WTC11 (cell line): ENCODE data around the gene ZNF292.
"Not testable (repeated sequence)": the region's sequence is repeated elsewhere in the genome, so short reads cannot be mapped to it uniquely, and the experiment has no call there.

ENCODE experiments used
- SMAD3 ChIP-seq: sonication (generic); formaldehyde crosslinking; IDR thresholded peaks from 2 replicates; pipeline ENCODE4 v1.8.0; 2022; ENCODE audit warnings: missing genetic modification reagents, mild to moderate bottlenecking, borderline replicate concordance
- TF ChIP-seq, protein P1 (sequence below): sonication (generic); formaldehyde crosslinking; IDR thresholded peaks from 2 replicates; pipeline ENCODE4 v1.8.1; 2023; ENCODE audit warnings: mild to moderate bottlenecking, missing genetic modification reagents, borderline replicate concordance

DNA sequence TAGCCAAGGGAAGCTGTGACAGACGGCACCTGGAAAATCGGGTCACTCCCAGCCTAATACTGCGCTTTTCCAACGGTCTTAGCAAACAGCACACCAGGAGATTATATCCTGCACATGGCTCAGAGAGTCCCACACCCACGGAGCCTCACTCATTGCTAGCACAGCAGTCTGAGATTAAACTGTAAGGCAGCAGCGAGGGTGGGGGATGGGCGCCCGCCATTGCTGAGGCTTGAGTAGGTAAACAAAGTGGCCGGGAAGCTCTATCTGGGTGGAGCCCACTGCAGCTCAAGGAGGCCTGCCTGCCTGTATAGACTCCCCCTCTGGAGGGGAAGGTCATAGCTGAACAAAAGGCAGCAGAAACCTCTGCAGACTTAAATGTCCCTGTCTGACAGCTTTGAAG is 145.9 kb downstream of the ZNF292 start:
- TF ChIP-seq, protein P1, sequence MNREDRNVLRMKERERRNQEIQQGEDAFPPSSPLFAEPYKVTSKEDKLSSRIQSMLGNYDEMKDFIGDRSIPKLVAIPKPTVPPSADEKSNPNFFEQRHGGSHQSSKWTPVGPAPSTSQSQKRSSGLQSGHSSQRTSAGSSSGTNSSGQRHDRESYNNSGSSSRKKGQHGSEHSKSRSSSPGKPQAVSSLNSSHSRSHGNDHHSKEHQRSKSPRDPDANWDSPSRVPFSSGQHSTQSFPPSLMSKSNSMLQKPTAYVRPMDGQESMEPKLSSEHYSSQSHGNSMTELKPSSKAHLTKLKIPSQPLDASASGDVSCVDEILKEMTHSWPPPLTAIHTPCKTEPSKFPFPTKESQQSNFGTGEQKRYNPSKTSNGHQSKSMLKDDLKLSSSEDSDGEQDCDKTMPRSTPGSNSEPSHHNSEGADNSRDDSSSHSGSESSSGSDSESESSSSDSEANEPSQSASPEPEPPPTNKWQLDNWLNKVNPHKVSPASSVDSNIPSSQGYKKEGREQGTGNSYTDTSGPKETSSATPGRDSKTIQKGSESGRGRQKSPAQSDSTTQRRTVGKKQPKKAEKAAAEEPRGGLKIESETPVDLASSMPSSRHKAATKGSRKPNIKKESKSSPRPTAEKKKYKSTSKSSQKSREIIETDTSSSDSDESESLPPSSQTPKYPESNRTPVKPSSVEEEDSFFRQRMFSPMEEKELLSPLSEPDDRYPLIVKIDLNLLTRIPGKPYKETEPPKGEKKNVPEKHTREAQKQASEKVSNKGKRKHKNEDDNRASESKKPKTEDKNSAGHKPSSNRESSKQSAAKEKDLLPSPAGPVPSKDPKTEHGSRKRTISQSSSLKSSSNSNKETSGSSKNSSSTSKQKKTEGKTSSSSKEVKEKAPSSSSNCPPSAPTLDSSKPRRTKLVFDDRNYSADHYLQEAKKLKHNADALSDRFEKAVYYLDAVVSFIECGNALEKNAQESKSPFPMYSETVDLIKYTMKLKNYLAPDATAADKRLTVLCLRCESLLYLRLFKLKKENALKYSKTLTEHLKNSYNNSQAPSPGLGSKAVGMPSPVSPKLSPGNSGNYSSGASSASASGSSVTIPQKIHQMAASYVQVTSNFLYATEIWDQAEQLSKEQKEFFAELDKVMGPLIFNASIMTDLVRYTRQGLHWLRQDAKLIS (CRISPR knock-in tag), result not testable (repeated sequence)
- TF ChIP-seq SMAD3 (CRISPR knock-in tag), result not testable (repeated sequence)
